ENCODE data around the gene PIP4P1. TPM values are rescaled to one million over a fixed set of nuclear protein-coding genes. Genes with fewer than 3 reads are reported as not detected.

PIP4P1 gene
- total RNA-seq, 1 experiment from 2014 or later = 27.0 TPM

GRCh38 chr14:20503898-20504297 lies 42.7 kb upstream of the PIP4P1 start:
- H3K9me3 Mint-ChIP-seq (ENCODE audit: low read depth, unreplicated experiment) = no peaks in the 10 kb centered on the region
- H3K36me3 Mint-ChIP-seq (ENCODE audit: insufficient read depth, unreplicated experiment) = no peaks in the 10 kb centered on the region
- CTCF ChIA-PET = no interaction called here
- BruUV-seq (replicated peaks) = no TSS peak
- H3K27me3 Mint-ChIP-seq (ENCODE audit: unreplicated experiment) = no peaks in the 10 kb centered on the region
- intact Hi-C loops (cut with micrococcal nuclease; ENCODE audit: unreplicated experiment) = no loop called here
- H3K27ac Mint-ChIP-seq (ENCODE audit: unreplicated experiment) = no peak overlapping the region
- H3K4me3 Mint-ChIP-seq (ENCODE audit: low read depth, unreplicated experiment) = no peak overlapping the region
- TF ChIP-seq, protein P1, sequence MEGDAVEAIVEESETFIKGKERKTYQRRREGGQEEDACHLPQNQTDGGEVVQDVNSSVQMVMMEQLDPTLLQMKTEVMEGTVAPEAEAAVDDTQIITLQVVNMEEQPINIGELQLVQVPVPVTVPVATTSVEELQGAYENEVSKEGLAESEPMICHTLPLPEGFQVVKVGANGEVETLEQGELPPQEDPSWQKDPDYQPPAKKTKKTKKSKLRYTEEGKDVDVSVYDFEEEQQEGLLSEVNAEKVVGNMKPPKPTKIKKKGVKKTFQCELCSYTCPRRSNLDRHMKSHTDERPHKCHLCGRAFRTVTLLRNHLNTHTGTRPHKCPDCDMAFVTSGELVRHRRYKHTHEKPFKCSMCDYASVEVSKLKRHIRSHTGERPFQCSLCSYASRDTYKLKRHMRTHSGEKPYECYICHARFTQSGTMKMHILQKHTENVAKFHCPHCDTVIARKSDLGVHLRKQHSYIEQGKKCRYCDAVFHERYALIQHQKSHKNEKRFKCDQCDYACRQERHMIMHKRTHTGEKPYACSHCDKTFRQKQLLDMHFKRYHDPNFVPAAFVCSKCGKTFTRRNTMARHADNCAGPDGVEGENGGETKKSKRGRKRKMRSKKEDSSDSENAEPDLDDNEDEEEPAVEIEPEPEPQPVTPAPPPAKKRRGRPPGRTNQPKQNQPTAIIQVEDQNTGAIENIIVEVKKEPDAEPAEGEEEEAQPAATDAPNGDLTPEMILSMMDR (IDR thresholded peaks at IDR 0.05; ENCODE audit: unreplicated experiment) = no peak
- peaks cover 14% of the 10 kb centered on the region for H3K4me1 Mint-ChIP-seq (ENCODE audit: low read depth, unreplicated experiment)
- no peak for DNase-seq

DNA sequence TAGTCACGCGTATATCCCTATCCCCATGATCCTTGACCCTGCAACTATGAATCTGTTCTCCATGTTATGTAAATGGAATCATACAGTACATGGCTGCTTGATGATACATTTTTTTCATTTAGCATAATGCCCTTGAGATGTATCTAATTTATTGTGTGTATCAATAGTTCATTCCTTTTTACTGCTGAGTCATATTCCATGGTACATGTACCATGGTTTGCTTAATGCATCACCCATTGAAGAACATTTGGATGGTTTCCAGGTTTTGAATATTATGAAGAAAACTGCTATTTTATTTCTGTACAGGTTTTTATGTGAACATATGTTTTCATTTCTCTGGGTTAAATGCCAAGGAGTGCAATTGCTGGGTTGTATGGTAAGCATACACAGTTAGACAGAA lies 40.1 kb upstream of the PIP4P1 start:
- H3K36me3 Mint-ChIP-seq (ENCODE audit: insufficient read depth, unreplicated experiment) = no peaks in the 10 kb centered on the region
- H3K27me3 Mint-ChIP-seq (ENCODE audit: unreplicated experiment) = no peaks in the 10 kb centered on the region
- TF ChIP-seq, protein P1 (IDR thresholded peaks at IDR 0.05; ENCODE audit: unreplicated experiment) = no peak
- CTCF ChIA-PET = no interaction called here
- BruUV-seq (replicated peaks) = no TSS peak
- no peaks in the 10 kb centered on the region for H3K9me3 Mint-ChIP-seq (ENCODE audit: low read depth, unreplicated experiment)
- no peak overlapping the region for H3K4me3 Mint-ChIP-seq (ENCODE audit: low read depth, unreplicated experiment)
- intact Hi-C loops (cut with micrococcal nuclease; ENCODE audit: unreplicated experiment) = no loop called here
- no peak for DNase-seq
- no peak overlapping the region for H3K27ac Mint-ChIP-seq (ENCODE audit: unreplicated experiment)
- peaks cover 20% of the 10 kb centered on the region for H3K4me1 Mint-ChIP-seq (ENCODE audit: low read depth, unreplicated experiment)

DNA sequence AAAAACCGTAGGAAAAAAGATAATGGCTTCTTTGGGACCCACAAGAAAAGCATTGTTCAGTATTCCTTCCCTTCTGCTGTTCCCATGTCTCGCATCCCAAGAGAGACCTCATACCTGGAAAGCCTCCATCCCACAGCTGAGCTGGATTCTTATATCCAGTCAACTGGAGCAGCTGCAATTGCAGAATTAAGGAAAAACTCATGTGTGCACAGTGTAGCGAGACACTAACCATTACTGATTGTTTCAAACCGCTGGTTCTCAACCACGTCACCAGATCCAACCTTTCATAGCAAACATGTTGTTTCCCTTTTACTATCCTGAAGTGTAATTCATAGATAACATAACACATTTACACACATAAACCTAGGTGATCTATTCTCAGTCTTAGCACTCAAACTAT lies 38.6 kb upstream of the PIP4P1 start:
- no peak for DNase-seq
- CTCF ChIA-PET = no interaction called here
- Mint-ChIP-seq H3K4me1 (ENCODE audit: low read depth, unreplicated experiment) (peaks cover 33% of the 10 kb centered on the region), H3K9me3 (ENCODE audit: low read depth, unreplicated experiment) (peaks cover 4% of the 10 kb centered on the region), H3K36me3 (ENCODE audit: insufficient read depth, unreplicated experiment) (no peaks in the 10 kb centered on the region), H3K27me3 (ENCODE audit: unreplicated experiment) (no peaks in the 10 kb centered on the region), H3K27ac (ENCODE audit: unreplicated experiment) (no peak overlapping the region), H3K4me3 (ENCODE audit: low read depth, unreplicated experiment) (no peak overlapping the region)
- no TSS peak for BruUV-seq (replicated peaks)
- intact Hi-C loops (cut with micrococcal nuclease; ENCODE audit: unreplicated experiment) = no loop called here
- TF ChIP-seq, protein P1 (IDR thresholded peaks at IDR 0.05; ENCODE audit: unreplicated experiment) = no peak

DNA sequence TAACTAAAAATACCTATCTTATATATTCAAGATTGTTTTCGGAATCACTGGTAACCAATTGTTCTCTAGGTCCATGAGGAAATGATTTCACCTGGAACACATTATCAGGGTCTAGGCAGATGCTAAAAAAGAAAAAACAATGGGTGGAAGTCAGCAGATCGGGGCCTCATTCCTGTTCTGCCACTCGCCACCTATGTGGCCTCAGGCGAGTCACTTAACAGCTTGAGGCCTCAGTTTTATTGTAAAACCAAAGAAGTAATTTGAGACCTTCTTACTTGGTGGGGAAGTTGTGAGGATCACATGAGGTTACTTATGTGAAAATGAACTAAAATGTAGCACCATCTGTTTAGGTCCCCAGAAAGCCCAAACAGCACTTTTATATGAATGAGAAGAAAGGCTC lies 37.9 kb upstream of the PIP4P1 start:
- intact Hi-C loops (cut with micrococcal nuclease; ENCODE audit: unreplicated experiment) = no loop called here
- CTCF ChIA-PET = no interaction called here

More for the DNA sequence above, 37.9 kb upstream of the PIP4P1 start:
- BruUV-seq (replicated peaks) = no TSS peak
- no peaks in the 10 kb centered on the region for H3K27me3 Mint-ChIP-seq (ENCODE audit: unreplicated experiment)
- no peak for DNase-seq
- H3K36me3 Mint-ChIP-seq (ENCODE audit: insufficient read depth, unreplicated experiment) = no peaks in the 10 kb centered on the region
- H3K9me3 Mint-ChIP-seq (ENCODE audit: low read depth, unreplicated experiment) = peaks cover 4% of the 10 kb centered on the region
- no peak overlapping the region for H3K4me3 Mint-ChIP-seq (ENCODE audit: low read depth, unreplicated experiment)
- no peak overlapping the region for H3K27ac Mint-ChIP-seq (ENCODE audit: unreplicated experiment)
- H3K4me1 Mint-ChIP-seq (ENCODE audit: low read depth, unreplicated experiment) = peaks cover 34% of the 10 kb centered on the region
- TF ChIP-seq, protein P1 (IDR thresholded peaks at IDR 0.05; ENCODE audit: unreplicated experiment) = no peak
